AG09319 (cell line): ENCODE results near the gene PALLD.

ENCODE experiments used
- DNase-seq: peaks from one replicate; pipeline ENCODE4 v3.0.0-alpha.2; 2010; ENCODE audit warnings: low read depth; ENCODE audit errors: extremely low read depth
- TF ChIP-seq, protein P1 (sequence below): IDR thresholded peaks from 2 replicates; pipeline ENCODE4 v1.5.1; 2011; ENCODE audit warnings: low read depth, mild to moderate bottlenecking, inconsistent platforms, low read length, moderate library complexity

PALLD gene

DNA sequence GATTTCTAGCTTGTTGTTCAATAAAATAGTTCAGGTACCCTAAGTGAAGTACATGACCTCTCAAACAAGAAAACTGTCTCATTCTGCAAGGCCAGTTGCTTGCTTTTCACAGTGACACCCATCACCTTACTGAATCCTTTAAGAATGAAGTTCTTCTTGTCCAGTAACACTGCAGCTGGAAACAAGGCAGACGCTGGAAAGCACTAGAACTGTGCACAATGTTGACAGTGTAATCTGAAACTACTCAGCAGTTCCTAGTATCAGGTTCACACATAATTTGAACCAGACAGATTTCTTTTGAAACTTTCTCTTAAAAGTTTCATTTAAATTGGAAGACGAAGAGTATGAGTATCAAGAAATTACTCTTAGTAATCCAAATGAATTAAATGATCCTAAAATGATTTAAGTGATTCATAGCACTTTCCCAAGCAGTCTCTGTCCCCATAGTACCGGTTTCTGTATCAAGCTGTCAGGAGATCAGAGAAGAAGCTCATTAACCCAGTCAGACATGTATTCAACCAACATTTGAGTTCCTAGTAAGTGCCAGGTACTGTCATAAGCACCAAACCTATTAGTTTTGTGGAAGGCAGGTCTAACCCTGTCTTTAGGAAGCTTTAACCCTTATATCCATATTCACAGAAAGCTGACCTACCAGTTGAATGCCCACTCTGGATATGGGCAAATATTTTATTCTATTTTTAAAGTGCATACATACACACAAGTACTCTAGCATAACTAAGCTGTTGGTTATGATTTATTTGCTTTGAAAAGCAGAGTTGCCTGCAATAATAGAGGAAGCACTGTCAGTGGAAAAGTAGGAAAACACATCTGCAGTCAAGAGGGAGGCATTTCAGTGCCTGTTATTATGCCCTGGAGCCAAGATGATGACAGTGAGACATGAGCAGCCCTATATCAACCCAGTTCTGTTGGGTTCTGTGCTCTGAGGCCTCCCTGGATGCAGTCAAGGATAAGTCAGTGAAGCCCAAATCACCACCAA, 63.6 kb downstream of the PALLD start:
- TF ChIP-seq, protein P1, sequence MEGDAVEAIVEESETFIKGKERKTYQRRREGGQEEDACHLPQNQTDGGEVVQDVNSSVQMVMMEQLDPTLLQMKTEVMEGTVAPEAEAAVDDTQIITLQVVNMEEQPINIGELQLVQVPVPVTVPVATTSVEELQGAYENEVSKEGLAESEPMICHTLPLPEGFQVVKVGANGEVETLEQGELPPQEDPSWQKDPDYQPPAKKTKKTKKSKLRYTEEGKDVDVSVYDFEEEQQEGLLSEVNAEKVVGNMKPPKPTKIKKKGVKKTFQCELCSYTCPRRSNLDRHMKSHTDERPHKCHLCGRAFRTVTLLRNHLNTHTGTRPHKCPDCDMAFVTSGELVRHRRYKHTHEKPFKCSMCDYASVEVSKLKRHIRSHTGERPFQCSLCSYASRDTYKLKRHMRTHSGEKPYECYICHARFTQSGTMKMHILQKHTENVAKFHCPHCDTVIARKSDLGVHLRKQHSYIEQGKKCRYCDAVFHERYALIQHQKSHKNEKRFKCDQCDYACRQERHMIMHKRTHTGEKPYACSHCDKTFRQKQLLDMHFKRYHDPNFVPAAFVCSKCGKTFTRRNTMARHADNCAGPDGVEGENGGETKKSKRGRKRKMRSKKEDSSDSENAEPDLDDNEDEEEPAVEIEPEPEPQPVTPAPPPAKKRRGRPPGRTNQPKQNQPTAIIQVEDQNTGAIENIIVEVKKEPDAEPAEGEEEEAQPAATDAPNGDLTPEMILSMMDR = no peak
- peak; percentile 49 for DNase-seq

DNA sequence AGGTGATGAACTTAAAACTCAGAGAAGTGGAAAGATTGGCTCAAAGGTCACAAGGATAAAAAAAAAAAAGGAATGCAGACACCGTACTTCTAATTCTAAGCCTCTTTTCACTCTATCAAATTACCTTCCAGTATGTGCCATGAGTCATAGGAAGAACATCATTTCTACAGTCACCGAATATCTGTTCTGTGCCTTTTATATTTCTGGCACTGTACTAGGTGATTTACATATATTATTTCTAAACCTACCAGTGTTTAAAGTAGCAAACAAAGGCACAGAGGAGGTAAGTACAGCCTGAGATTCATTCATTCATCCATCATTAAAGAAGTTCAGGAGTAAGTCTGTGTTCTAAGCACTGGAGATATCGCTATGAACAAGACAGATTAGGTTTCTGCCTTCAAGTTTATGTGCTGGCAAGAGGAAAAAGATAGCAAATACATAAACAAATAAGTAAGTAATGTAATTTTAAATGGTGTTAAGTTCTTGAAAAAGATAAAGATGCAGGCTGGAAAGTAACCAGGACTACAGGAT, 65.3 kb downstream of the PALLD start:
- TF ChIP-seq, protein P1 = no peak
- DNase-seq = no peak

DNA sequence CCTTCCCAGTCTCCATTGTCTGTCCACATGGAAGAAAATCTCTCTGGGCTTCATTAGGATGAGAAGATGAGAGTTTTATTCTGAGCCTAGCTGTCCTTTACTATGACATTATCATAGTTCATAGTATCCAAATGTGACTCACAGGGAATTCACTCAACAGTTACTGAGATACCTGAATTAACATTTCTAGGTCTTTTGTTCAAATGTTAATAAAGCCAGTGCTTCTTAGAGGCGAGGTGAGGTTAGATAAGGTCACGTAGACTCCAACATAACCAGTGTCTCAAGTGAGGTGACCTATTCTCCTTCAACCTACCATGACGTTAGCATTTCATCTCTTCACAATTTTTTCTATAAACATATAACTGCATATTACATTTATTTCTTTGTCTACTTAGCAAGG, 67.2 kb downstream of the PALLD start:
- no peak for DNase-seq
- TF ChIP-seq, protein P1 = no peak

DNA sequence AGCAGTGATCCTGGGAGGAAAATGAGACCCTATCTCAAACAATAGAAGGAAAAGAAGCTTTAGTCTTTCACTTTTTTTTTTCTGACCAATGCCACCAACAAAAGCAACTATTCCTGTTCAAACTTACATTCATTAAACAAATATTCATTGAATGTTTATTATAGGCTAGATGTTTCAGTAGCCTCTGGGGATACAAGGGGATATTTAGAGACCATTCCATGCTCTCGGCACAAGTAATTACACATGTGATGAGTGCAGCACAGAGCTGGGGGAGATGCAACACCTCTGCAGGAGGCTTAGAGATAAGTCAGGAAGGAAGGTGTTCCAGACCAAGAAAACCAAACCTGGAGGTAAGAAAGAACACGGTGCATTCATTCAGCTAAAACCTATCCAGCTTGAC, 68.3 kb downstream of the PALLD start:
- DNase-seq = no peak
- TF ChIP-seq, protein P1 = no peak

DNA sequence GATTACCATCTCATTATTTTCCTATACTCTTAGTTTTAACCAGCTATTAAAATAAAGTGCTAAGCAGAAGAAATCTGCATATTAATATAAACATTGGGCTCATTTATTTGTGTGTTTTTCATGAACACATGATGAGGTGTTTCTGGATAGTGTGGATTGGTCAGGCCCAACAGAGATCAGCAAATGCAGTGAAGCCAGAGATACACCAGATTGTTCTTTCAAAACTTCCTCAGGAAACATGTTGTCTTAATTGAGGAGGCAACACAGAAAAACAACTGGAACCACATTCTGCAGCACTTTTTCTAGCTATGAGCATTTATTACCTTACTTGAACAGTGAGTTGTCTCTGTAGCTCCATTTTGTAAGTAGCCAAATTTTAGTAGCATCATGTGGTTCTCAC, 69.9 kb downstream of the PALLD start:
- no peak for DNase-seq

DNA sequence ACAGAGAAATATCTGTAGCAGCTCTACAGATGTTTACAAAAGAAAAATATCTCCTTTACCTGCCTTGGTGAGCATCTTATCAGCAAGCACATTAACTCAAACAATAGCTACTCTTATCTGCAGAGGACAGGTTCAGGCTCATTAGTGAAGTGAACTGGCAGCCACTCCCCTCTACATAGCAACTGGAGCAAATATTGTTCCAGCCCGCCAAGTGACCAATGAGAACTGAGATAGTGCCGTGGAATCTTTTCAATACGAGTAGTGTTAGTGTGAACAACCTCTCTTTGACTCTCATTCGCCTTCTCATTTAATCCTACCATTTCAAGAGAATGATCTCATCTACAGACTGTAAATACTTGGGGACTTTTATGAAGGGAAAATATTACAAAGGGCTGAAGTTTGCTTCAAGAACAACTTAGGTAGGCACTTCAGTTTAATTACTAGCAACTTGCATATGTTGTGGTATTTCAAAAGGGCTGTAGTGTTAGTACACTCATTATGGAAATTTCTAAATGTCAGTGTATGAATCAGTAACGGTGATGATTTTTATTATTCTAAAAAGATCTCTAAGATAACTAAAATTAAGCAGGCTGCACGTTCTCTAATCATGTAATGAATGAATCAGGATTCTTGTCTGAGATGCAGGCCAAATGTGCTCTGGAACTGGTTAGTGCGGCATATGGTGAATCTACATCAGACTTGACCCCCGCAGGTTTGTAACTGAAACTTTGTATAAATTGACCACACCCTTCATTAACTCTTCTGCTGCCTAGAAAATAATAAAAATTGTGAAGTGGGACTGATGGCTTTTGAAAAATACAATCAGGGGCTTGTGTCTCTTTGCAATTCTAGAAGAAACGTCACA, 72.4 kb downstream of the PALLD start:
- DNase-seq = no peak
- TF ChIP-seq, protein P1 = no peak

More for the DNA sequence above, 69.9 kb downstream of the PALLD start:
- TF ChIP-seq, protein P1 = no peak

DNA sequence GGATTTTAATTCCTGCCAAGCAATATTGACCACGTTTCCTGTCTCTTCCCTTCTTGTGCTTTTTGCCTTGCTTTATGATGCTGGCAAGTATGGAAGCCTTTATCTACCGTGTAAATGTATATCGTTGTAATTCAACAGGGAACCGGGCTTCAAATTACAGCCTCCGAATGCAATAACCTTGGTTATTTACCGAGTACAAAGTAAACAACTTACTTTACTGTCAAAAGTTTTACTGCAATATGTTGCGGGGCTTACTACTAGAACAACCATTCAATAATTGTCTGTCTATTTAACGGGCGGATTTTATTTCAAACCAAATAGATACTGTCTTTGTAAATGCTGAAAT, 73.1 kb downstream of the PALLD start:
- TF ChIP-seq, protein P1 = no peak

More for the DNA sequence above, 73.1 kb downstream of the PALLD start:
- no peak for DNase-seq
